Thoracic aorta (tissue), 2 donors: Measurements from ENCODE around the gene MAD1L1. TPM values are rescaled to one million over a fixed set of nuclear protein-coding genes. Genes with fewer than 3 reads are reported as not detected.

Experiments
- ATAC-seq: fragments of 150-250 bp; one replicate; pipeline ENCODE4 v1.8.0; 2017; ENCODE audit warnings: low read depth; ENCODE audit not compliant: insufficient number of reproducible peaks, low FRiP score
- DNase-seq: peaks from one replicate; pipeline ENCODE4 v3.0.0-alpha.2; 2020; ENCODE audit warnings: low spot score
- H3K27ac ChIP-seq, 2 donors: fragments of 200-600 bp; sonication (generic); 1 replicate in 1 of 2; 2 replicates in 1 of 2; pipeline ENCODE4 v1.5.1; 2016; ENCODE audit warnings: mild to moderate bottlenecking in 2 of 2, moderate library complexity in 2 of 2
- H3K27me3 ChIP-seq: fragments of 200-600 bp; sonication (generic); replicated peaks from 2 replicates; pipeline ENCODE4 v1.6.0; 2016; ENCODE audit warnings: mild to moderate bottlenecking; ENCODE audit not compliant: insufficient read depth
- H3K36me3 ChIP-seq: fragments of 200-600 bp; sonication (generic); one replicate; pipeline ENCODE4 v1.5.1; 2016
- H3K4me1 ChIP-seq, 2 donors: fragments of 200-600 bp; sonication (generic); 1 replicate in 1 of 2; 2 replicates in 1 of 2; pipeline versions ENCODE4 v1.5.1 to v1.6.0; 2016; ENCODE audit warnings: low read depth in 2 of 2, mild to moderate bottlenecking in 1 of 2; ENCODE audit not compliant: control insufficient read depth in 1 of 2
- H3K4me3 ChIP-seq: fragments of 200-600 bp; sonication (generic); 2 replicates; pipeline ENCODE4 v1.5.1; 2016; ENCODE audit warnings: mild to moderate bottlenecking
- H3K9me3 ChIP-seq: fragments of 200-600 bp; sonication (generic); 2 replicates; pipeline ENCODE4 v1.5.1; 2016
- total RNA-seq, 2 donors: library from RNA; depleted of rRNA; stranded (reverse); fragments of >200 nt; gene quantifications; one replicate each; pipeline versions ENCODE4 v1.1.0 to v1.2.3, GENCODE V29; 2016
- TF ChIP-seq, protein P1 (sequence below): fragments of 200-600 bp; sonication (generic); IDR thresholded peaks from one replicate; pipeline ENCODE4 v1.5.1; 2019; ENCODE audit warnings: antibody characterized with exemption

MAD1L1 gene
- total RNA-seq, 2 donors from 2014 or later = 27.4 to 41.3 TPM

DNA sequence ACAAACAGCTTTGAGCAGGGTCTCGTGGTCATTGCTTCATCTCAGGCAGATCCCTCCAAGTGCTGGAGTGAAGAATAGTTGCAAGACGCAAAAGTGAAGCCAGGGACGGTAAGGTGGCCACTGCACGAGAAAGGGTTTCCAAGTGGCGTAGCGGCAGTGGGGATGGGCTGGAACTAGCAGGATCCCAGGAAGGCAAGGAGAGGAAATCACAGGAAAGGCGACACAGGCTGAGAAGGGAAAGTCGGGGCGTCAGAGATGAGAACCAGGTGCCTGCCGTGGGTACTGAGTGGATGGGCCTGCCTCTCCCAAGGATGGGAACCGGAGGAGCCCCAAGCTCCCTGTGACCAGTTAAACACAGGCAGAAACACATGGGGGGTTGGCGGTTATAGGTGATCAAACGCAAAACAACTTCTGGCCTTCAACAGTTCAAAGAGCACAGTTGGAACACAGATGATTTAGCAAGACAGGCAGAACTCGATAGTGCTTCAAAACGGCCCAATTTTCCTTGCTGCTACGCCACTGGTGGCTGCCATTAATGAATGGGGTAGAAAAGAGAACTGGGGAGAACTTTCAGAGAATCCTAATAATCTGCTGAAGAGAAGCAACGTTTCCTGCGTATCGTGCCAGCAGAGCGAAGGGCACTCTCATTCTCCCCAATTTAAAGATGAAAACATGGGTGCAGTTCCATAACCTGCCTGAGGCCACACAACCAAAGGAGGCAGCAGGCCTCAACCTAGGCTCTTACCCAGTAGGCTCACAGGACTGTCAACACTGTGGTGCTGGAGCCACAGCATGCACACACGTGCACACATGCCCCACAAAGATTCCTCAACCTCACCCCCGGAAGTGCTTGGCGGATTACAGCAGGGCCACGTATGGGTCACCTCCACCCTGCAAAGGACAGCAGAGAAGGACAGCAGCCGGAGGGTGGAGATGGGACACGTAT is 61.9 kb downstream of the MAD1L1 start:
- H3K4me3 ChIP-seq = no peak overlapping the region
- DNase-seq = no peak
- no peaks in the 10 kb centered on the region for H3K27me3 ChIP-seq
- no peaks in the 10 kb centered on the region for H3K36me3 ChIP-seq
- H3K27ac ChIP-seq = no peak overlapping the region
- no peak for ATAC-seq
- peaks cover 0 to 30% of the 10 kb centered on the region in 2 donors for H3K4me1 ChIP-seq
- TF ChIP-seq, protein P1, sequence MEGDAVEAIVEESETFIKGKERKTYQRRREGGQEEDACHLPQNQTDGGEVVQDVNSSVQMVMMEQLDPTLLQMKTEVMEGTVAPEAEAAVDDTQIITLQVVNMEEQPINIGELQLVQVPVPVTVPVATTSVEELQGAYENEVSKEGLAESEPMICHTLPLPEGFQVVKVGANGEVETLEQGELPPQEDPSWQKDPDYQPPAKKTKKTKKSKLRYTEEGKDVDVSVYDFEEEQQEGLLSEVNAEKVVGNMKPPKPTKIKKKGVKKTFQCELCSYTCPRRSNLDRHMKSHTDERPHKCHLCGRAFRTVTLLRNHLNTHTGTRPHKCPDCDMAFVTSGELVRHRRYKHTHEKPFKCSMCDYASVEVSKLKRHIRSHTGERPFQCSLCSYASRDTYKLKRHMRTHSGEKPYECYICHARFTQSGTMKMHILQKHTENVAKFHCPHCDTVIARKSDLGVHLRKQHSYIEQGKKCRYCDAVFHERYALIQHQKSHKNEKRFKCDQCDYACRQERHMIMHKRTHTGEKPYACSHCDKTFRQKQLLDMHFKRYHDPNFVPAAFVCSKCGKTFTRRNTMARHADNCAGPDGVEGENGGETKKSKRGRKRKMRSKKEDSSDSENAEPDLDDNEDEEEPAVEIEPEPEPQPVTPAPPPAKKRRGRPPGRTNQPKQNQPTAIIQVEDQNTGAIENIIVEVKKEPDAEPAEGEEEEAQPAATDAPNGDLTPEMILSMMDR = no peak
- no peaks in the 10 kb centered on the region for H3K9me3 ChIP-seq

DNA sequence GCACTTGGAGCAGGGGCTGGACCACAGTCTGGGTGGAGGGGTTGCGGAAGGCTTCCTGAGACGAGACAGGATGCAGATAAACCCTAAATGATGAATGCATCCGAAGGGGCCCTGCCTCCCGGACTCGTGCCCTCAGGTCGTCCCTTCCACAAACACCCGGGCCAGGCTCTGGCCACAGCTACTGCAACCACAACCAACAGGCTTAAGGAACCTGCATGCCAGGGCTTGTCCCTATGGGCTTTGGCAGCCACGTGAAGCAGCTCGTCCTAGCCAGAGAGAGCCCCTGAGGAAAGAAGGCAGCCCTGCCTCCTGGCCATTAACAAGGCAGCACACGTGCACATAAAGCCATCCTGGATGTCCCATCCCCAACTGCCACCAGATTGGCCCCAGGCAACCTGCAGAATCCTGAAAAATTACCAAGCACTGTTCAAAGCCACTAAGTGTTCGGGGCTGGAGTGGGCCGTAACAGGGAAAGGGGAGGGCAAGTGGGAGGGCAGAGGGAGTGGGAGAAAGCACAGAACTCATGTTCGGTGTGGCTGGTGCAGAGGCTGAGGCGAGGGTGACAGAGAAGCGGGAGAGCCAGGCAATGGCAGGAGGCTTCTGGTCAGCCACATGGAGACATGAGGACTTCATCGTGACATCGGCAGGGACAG is 62.7 kb downstream of the MAD1L1 start:
- Histone ChIP-seq H3K4me3 (no peak overlapping the region), H3K27ac (no peak overlapping the region), H3K4me1 (peaks cover 0 to 22% of the 10 kb centered on the region in 2 donors), H3K9me3 (no peaks in the 10 kb centered on the region), H3K27me3 (no peaks in the 10 kb centered on the region), H3K36me3 (no peaks in the 10 kb centered on the region)
- ATAC-seq (no peak), DNase-seq (no peak)
- TF ChIP-seq, protein P1 = no peak

DNA sequence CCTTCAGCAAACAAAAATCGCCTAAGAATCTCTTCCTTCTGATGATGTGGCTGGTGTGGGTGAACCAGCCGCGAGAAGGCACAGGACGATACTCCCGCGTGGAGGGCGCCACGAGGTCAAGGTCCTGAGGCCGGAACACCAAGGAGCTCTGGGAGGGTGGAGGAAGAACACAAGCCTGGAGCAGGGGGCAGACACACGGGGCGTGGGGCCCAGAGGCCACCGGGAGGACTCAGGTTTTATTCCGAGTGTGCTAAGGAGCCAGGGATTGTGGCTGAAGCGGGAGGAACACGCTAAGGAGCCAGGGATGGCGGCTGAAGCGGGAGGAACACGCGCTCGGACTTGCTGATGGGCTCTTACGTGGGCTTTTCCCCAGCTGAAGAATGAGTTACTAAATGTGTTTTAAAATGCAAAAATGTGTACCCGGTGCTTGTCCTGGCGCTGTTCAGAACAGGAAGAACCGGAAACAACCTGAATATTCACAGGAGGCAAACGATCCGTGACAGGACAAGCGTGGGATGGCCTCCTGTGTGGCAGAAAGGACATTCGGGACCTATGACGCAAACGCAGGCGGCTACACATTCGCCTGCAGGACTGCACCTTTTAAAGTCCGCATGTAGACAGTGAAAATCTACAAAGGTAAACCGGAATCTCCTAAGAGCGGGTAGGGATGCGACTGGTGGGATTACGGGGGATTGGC is 64.0 kb downstream of the MAD1L1 start:
- no peak for DNase-seq
- Histone ChIP-seq H3K36me3 (no peaks in the 10 kb centered on the region), H3K27me3 (no peaks in the 10 kb centered on the region), H3K9me3 (no peaks in the 10 kb centered on the region), H3K27ac (no peak overlapping the region), H3K4me1 (peaks cover 0 to 15% of the 10 kb centered on the region in 2 donors), H3K4me3 (no peak overlapping the region)
- no peak for ATAC-seq
- TF ChIP-seq, protein P1 = no peak

DNA sequence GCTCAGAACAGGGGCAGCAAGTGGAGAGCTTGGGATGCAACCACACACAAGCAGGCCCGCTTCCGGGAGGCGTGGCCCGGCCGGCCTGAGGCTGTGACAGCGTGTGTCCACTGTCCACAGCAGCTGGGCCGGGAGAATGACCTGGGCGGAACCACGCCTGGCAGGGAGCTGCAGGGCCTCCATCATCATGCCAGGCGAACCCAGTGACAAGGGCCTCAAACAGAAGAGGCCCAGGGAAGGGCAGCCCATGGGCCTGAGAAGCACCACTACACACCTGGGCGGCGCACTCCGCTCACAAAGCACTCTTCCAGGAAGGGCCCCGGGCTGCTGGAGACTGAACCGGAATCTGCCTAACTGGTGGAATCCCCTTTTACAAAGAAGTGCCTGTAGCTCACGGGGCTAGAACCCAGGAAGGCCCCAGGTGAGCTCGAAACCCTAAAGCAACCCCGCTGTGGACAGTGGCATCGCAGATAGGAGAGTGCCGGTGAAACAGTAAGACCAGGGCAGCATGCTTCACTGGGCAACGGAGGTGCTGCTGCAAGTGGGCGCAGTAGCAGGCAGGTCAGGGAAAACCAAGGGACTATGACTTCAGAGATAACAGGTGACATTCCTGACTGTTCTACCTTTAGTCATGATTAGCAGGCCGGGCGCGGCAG is 66.0 kb downstream of the MAD1L1 start:
- no peak overlapping the region for H3K27ac ChIP-seq

More for the DNA sequence above, 66.0 kb downstream of the MAD1L1 start:
- TF ChIP-seq, protein P1 = no peak
- Histone ChIP-seq H3K9me3 (no peaks in the 10 kb centered on the region), H3K36me3 (no peaks in the 10 kb centered on the region), H3K4me3 (no peak overlapping the region), H3K4me1 (no peaks in the 10 kb centered on the region), H3K27me3 (no peaks in the 10 kb centered on the region)
- ATAC-seq (no peak), DNase-seq (no peak)
